ELR (cell line): Measurements from ENCODE around the gene C1orf159.
"Not testable (repeated sequence)": the region's sequence is repeated elsewhere in the genome, so short reads cannot be mapped to it uniquely, and the experiment has no call there.

Source experiments
- DNase-seq: peaks from one replicate; pipeline ENCODE4 v3.0.0-alpha.2; 2015; ENCODE audit warnings: low read depth

The C1orf159 gene

GRCh38 chr1:1118011-1118875 is 2.4 kb upstream of the C1orf159 start:
- DNase-seq: no peak

GRCh38 chr1:1117469-1117831 is 1.6 kb upstream of the C1orf159 start:
- no peak for DNase-seq

GRCh38 chr1:1116701-1117468 is 996 bp upstream of the C1orf159 start:
- DNase-seq: peak; percentile 43

- peak; percentile 9 for DNase-seq
Measured at GRCh38 chr1:1115136-1115785, 628 bp downstream of the C1orf159 start.

GRCh38 chr1:1114431-1114830 is 1.5 kb downstream of the C1orf159 start:
- DNase-seq: no peak

- no peak for DNase-seq
Measured at GRCh38 chr1:1112237-1112985, 3.5 kb downstream of the C1orf159 start.

- no peak for DNase-seq
Measured at GRCh38 chr1:1111516-1112236, 4.2 kb downstream of the C1orf159 start.

GRCh38 chr1:1110561-1110971 is 5.3 kb downstream of the C1orf159 start:
- no peak for DNase-seq

- DNase-seq: no peak
Measured at GRCh38 chr1:1109743-1110142, 6.1 kb downstream of the C1orf159 start.

- DNase-seq: no peak
Measured at GRCh38 chr1:1106510-1107221, 9.2 kb downstream of the C1orf159 start.

- peak; percentile 55 for DNase-seq
Measured at GRCh38 chr1:1104152-1104551, 11.7 kb downstream of the C1orf159 start.

GRCh38 chr1:1101503-1101902 is 14.4 kb downstream of the C1orf159 start:
- no peak for DNase-seq

GRCh38 chr1:1100296-1100695 is 15.6 kb downstream of the C1orf159 start:
- DNase-seq: no peak

- no peak for DNase-seq
Measured at GRCh38 chr1:1099506-1100183, 16.2 kb downstream of the C1orf159 start.

- DNase-seq: no peak
Measured at GRCh38 chr1:1098681-1099421, 17.0 kb downstream of the C1orf159 start.

- DNase-seq: not testable (repeated sequence)
Measured at GRCh38 chr1:1096136-1096535, 19.8 kb downstream of the C1orf159 start.

- no peak for DNase-seq
Measured at GRCh38 chr1:1094981-1095380, 20.9 kb downstream of the C1orf159 start.

GRCh38 chr1:1093610-1093943 is 22.3 kb downstream of the C1orf159 start:
- DNase-seq: no peak

GRCh38 chr1:1092894-1093609 is 22.8 kb downstream of the C1orf159 start:
- no peak for DNase-seq
